HEK293 (cell line): ENCODE data around the gene ADGRG7.

Source experiments
- CTCF ChIA-PET: fragments of 350-600 bp; formaldehyde crosslinking; extraction: SDS; loops from one replicate; lab custom pipeline; 2021; ENCODE audit warnings: antibody characterized with exemption; lab: Yijun Ruan, JAX
- POLR2A ChIA-PET: fragments of 300-600 bp; formaldehyde crosslinking; extraction: SDS; loops from one replicate; lab custom pipeline; 2020; ENCODE audit warnings: antibody characterized with exemption, inconsistent platforms; lab: Yijun Ruan, JAX
- H3K27ac ChIP-seq: fragments of 200-500 bp; sonication (Bioruptor generic); 2 replicates; pipeline ENCODE4 v1.5.1; 2014; ENCODE audit warnings: low read depth, low read length, control low read depth, inconsistent platforms; ENCODE audit errors: extremely low read depth
- H3K36me3 ChIP-seq, 2 experiments: fragments of 200-500 bp in 1 of 2; sonication (Bioruptor generic) in 1 of 2; 1 replicate in 1 of 2; 2 replicates in 1 of 2; pipeline ENCODE4 v1.5.1; 2014 to 2017; ENCODE audit warnings: inconsistent platforms in 2 of 2, low read length in 2 of 2; ENCODE audit not compliant: control insufficient read depth in 2 of 2, insufficient read depth in 1 of 2
- H3K4me1 ChIP-seq: fragments of 200-500 bp; sonication (Bioruptor generic); 2 replicates; pipeline ENCODE4 v1.5.1; 2014; ENCODE audit warnings: mild to moderate bottlenecking, low read length, inconsistent platforms; ENCODE audit not compliant: control insufficient read depth, insufficient read depth
- H3K4me3 ChIP-seq: 2 replicates; pipeline ENCODE4 v1.5.1; 2011; ENCODE audit warnings: low read depth, mild to moderate bottlenecking, control low read depth, low read length, moderate library complexity
- H3K9me3 ChIP-seq: fragments of 200-500 bp; sonication (Bioruptor generic); 2 replicates; pipeline ENCODE4 v1.5.1; 2014; ENCODE audit warnings: low read depth, low read length, inconsistent platforms; ENCODE audit not compliant: control insufficient read depth, insufficient read depth
- HOXD13 ChIP-seq: sonication (generic); formaldehyde crosslinking; IDR thresholded peaks from 2 replicates; pipeline ENCODE4 v1.8.0; 2022; ENCODE audit warnings: missing genetic modification reagents, borderline replicate concordance
- KLF10 ChIP-seq: fragments of 450-650 bp; IDR thresholded peaks from 2 replicates; pipeline ENCODE4 v1.5.1; 2018; ENCODE audit warnings: missing biosample characterization, mild to moderate bottlenecking, missing genetic modification characterization
- KLF7 ChIP-seq: fragments of 450-650 bp; formaldehyde crosslinking; IDR thresholded peaks from 2 replicates; pipeline ENCODE4 v1.5.1; 2016; ENCODE audit warnings: missing biosample characterization, missing genetic modification characterization, borderline replicate concordance
- KLF8 ChIP-seq: fragments of 450-650 bp; formaldehyde crosslinking; IDR thresholded peaks from 2 replicates; pipeline ENCODE4 v1.5.1; 2016; ENCODE audit warnings: missing biosample characterization, missing genetic modification characterization
- MEIS1 ChIP-seq: sonication (generic); formaldehyde crosslinking; IDR thresholded peaks from 2 replicates; pipeline ENCODE4 v1.8.1; 2022; ENCODE audit warnings: missing genetic modification reagents, mild to moderate bottlenecking, borderline replicate concordance
- MYNN ChIP-seq: fragments of 450-650 bp; formaldehyde crosslinking; IDR thresholded peaks from 2 replicates; pipeline ENCODE4 v1.5.1; 2016; ENCODE audit warnings: missing biosample characterization, missing genetic modification characterization, borderline replicate concordance
- PRDM10 ChIP-seq: fragments of 450-650 bp; formaldehyde crosslinking; IDR thresholded peaks from 2 replicates; pipeline ENCODE4 v1.5.1; 2016; ENCODE audit warnings: missing biosample characterization, missing genetic modification characterization
- WT1 ChIP-seq: fragments of 450-650 bp; formaldehyde crosslinking; IDR thresholded peaks from 2 replicates; pipeline ENCODE4 v1.5.1; 2016; ENCODE audit warnings: missing biosample characterization, missing genetic modification characterization
- ZBTB7A ChIP-seq: fragments of 450-650 bp; formaldehyde crosslinking; IDR thresholded peaks from 2 replicates; pipeline ENCODE4 v1.5.1; 2016; ENCODE audit warnings: low read depth, missing biosample characterization, missing genetic modification characterization
- ZFP37 ChIP-seq: fragments of 450-650 bp; formaldehyde crosslinking; IDR thresholded peaks from 2 replicates; pipeline ENCODE4 v1.5.1; 2016; ENCODE audit warnings: missing biosample characterization, missing genetic modification characterization
- ZNF121 ChIP-seq: fragments of 450-650 bp; formaldehyde crosslinking; IDR thresholded peaks from 2 replicates; pipeline ENCODE4 v1.5.1; 2016; ENCODE audit warnings: missing biosample characterization, missing genetic modification characterization
- ZNF138 ChIP-seq: fragments of 450-650 bp; formaldehyde crosslinking; IDR thresholded peaks from 2 replicates; pipeline ENCODE4 v1.5.1; 2016; ENCODE audit warnings: missing biosample characterization, missing genetic modification characterization, borderline replicate concordance
- ZNF274 ChIP-seq, 2 experiments: fragments of 200-500 bp in 1 of 2; fragments of 450-650 bp in 1 of 2; sonication (Bioruptor generic) in 1 of 2; formaldehyde crosslinking in 1 of 2; IDR thresholded peaks; 2 replicates each; pipeline versions ENCODE4 v1.5.1 to v1.6.1; 2014 to 2016; ENCODE audit warnings: borderline replicate concordance in 1 of 2, inconsistent platforms in 1 of 2, low read length in 1 of 2, missing biosample characterization in 1 of 2, missing genetic modification characterization in 1 of 2
- ZNF404 ChIP-seq: fragments of 450-650 bp; formaldehyde crosslinking; IDR thresholded peaks from 2 replicates; pipeline ENCODE4 v1.5.1; 2017; ENCODE audit warnings: missing biosample characterization, missing genetic modification characterization
- ZNF426 ChIP-seq: fragments of 450-650 bp; formaldehyde crosslinking; IDR thresholded peaks from 2 replicates; pipeline ENCODE4 v1.5.1; 2017; ENCODE audit warnings: missing biosample characterization, missing genetic modification characterization, mild to moderate bottlenecking, inconsistent platforms, moderate library complexity
- ZNF510 ChIP-seq: fragments of 450-650 bp; formaldehyde crosslinking; IDR thresholded peaks from 2 replicates; pipeline ENCODE4 v1.5.1; 2018; ENCODE audit warnings: mild to moderate bottlenecking, missing genetic modification characterization, missing biosample characterization; ENCODE audit not compliant: insufficient replicate concordance
- ZNF561 ChIP-seq: fragments of 450-650 bp; IDR thresholded peaks from 2 replicates; pipeline ENCODE4 v1.5.1; 2018; ENCODE audit warnings: missing biosample characterization, missing genetic modification characterization, borderline replicate concordance
- ZNF596 ChIP-seq: fragments of 450-650 bp; IDR thresholded peaks from 2 replicates; pipeline ENCODE4 v1.5.0; 2018; ENCODE audit warnings: missing biosample characterization, mild to moderate bottlenecking, missing genetic modification characterization, moderate library complexity
- ZNF707 ChIP-seq: fragments of 450-650 bp; formaldehyde crosslinking; IDR thresholded peaks from 2 replicates; pipeline ENCODE4 v1.5.1; 2016; ENCODE audit warnings: missing biosample characterization, missing genetic modification characterization
- ZNF747 ChIP-seq: fragments of 450-650 bp; formaldehyde crosslinking; IDR thresholded peaks from 2 replicates; pipeline ENCODE4 v1.5.1; 2016; ENCODE audit warnings: missing biosample characterization, missing genetic modification characterization
- ZNF792 ChIP-seq: fragments of 450-650 bp; formaldehyde crosslinking; IDR thresholded peaks from 2 replicates; pipeline ENCODE4 v1.5.1; 2016; ENCODE audit warnings: missing biosample characterization, missing genetic modification characterization
- ZNF843 ChIP-seq: fragments of 450-650 bp; formaldehyde crosslinking; IDR thresholded peaks from 2 replicates; pipeline ENCODE4 v1.5.1; 2016; ENCODE audit warnings: missing biosample characterization, missing genetic modification characterization
- ZXDB ChIP-seq: fragments of 450-650 bp; formaldehyde crosslinking; IDR thresholded peaks from 2 replicates; pipeline ENCODE4 v1.5.1; 2016; ENCODE audit warnings: missing biosample characterization, missing genetic modification characterization

The ADGRG7 gene

GRCh38 chr3:100637197-100637631 is 27.8 kb downstream of the ADGRG7 start:
- POLR2A ChIA-PET = no interaction called here
- Histone ChIP-seq H3K4me3 (no peak overlapping the region), H3K4me1 (no peaks in the 10 kb centered on the region), H3K9me3 (no peaks in the 10 kb centered on the region), H3K36me3 (no peaks in the 10 kb centered on the region), H3K27ac (no peak overlapping the region)
- CTCF ChIA-PET = no interaction called here
- no peak for TF ChIP-seq WT1 (tag by site-specific recombination)

GRCh38 chr3:100640633-100641032 is 31.2 kb downstream of the ADGRG7 start:
- ChIA-PET CTCF (no interaction called here), POLR2A (no interaction called here)
- H3K4me1 ChIP-seq = no peaks in the 10 kb centered on the region
- H3K27ac ChIP-seq = no peak overlapping the region
- H3K36me3 ChIP-seq = no peaks in the 10 kb centered on the region
- H3K9me3 ChIP-seq = no peaks in the 10 kb centered on the region
- no peak for TF ChIP-seq ZNF426
- TF ChIP-seq KLF8 (tag by site-specific recombination) = no peak
- no peak for TF ChIP-seq ZXDB (tag by site-specific recombination)
- TF ChIP-seq PRDM10 = no peak
- TF ChIP-seq ZNF747 (tag by site-specific recombination) = no peak
- TF ChIP-seq ZNF843 (tag by site-specific recombination) = no peak
- TF ChIP-seq ZNF596 (tag by site-specific recombination) = no peak
- no peak for TF ChIP-seq ZNF561 (tag by site-specific recombination)
- no peak for TF ChIP-seq MYNN (tag by site-specific recombination)
- TF ChIP-seq ZNF792 (tag by site-specific recombination) = no peak
- no peak for TF ChIP-seq ZNF404 (tag by site-specific recombination)
- no peak for TF ChIP-seq ZNF138 (tag by site-specific recombination)
- no peak for TF ChIP-seq ZNF510
- no peak for TF ChIP-seq KLF7
- no peak overlapping the region for H3K4me3 ChIP-seq

- TF ChIP-seq ZNF121 (tag by site-specific recombination) (no peak), MEIS1 (no peak), ZFP37 (tag by site-specific recombination) (no peak), ZNF707 (tag by site-specific recombination) (no peak), ZNF274 (IDR thresholded peaks at IDR 0.05; ENCODE audit: low read length) (no peak), ZNF274 (tag by site-specific recombination; IDR thresholded peaks at IDR 0.05; ENCODE audit: borderline replicate concordance) (no peak), HOXD13 (CRISPR knock-in tag) (no peak), KLF10 (tag by site-specific recombination) (no peak), ZBTB7A (tag by site-specific recombination) (no peak)
- CTCF ChIA-PET = no interaction called here
Observed at GRCh38 chr3:100641471-100642032, 32.2 kb downstream of the ADGRG7 start.

More at GRCh38 chr3:100641471-100642032, 32.2 kb downstream of the ADGRG7 start:
- H3K4me3 ChIP-seq = no peak overlapping the region
- no peaks in the 10 kb centered on the region for H3K36me3 ChIP-seq
- no peaks in the 10 kb centered on the region for H3K9me3 ChIP-seq
- no peak overlapping the region for H3K27ac ChIP-seq
- POLR2A ChIA-PET = no interaction called here
- H3K4me1 ChIP-seq = no peaks in the 10 kb centered on the region
